Brain microvascular endothelial cell (primary cell): Measurements from ENCODE around the gene EBF3.

Experiments
- DNase-seq: peaks from one replicate; pipeline ENCODE4 v3.0.0-alpha.2; 2020
- H3K27ac ChIP-seq: fragments of 250-450 bp; sonication (Bioruptor Pico); 2 replicates; pipeline ENCODE4 v1.5.1; 2020; ENCODE audit warnings: mild to moderate bottlenecking, moderate library complexity
- H3K27me3 ChIP-seq: fragments of 250-450 bp; sonication (Bioruptor Pico); replicated peaks from 2 replicates; pipeline ENCODE4 v1.5.1; 2020; ENCODE audit warnings: mild to moderate bottlenecking
- H3K36me3 ChIP-seq: fragments of 250-450 bp; sonication (Bioruptor Pico); replicated peaks from 2 replicates; pipeline ENCODE4 v1.5.1; 2020; ENCODE audit warnings: mild to moderate bottlenecking
- H3K4me3 ChIP-seq: 2 replicates; pipeline ENCODE4 v1.5.1; 2011; ENCODE audit warnings: low read depth, mild to moderate bottlenecking, control low read depth, low read length, moderate library complexity
- in situ Hi-C: cut with HindIII; loops from 2 replicates; pipeline ENCODE4 v1.10.0; 2017; ENCODE audit warnings: low sequenced_read_pairs, low pct_ligation_motif_present
- TF ChIP-seq, protein P1 (sequence below): IDR thresholded peaks from 2 replicates; pipeline ENCODE4 v1.5.1; 2011; ENCODE audit warnings: low read depth, mild to moderate bottlenecking, moderate library complexity, low read length, control low read depth, inconsistent platforms; ENCODE audit errors: missing control alignments

EBF3 gene

DNA sequence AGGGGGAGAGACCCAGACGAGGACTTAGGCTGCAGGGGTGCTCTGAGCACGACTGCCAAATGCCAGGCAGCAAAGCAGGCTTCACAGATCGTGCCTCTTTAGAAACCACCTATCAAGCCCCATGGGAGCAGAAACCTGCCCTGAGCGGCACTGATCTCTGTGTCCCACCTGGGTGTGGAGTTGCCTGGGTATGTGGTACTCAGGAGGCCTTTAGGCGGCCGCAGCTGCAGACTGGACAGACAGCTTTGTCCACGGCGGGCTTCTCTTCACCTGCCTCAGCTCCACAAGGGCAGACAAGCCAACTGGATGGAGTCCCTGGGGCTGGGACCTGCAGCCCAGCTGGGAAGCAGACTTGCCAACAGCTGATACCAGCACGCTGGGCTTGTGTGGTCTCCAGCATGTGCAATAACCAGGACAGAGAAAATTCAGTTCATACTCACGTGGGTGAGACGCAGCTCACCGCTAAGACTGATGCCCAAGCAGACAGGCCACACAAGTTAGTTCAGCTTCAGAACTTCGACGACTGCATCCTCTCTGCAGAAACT, 163.2 kb downstream of the EBF3 start:
- no peak overlapping the region for H3K4me3 ChIP-seq
- no peak for DNase-seq
- in situ Hi-C loops: no loop called here
- TF ChIP-seq, protein P1, sequence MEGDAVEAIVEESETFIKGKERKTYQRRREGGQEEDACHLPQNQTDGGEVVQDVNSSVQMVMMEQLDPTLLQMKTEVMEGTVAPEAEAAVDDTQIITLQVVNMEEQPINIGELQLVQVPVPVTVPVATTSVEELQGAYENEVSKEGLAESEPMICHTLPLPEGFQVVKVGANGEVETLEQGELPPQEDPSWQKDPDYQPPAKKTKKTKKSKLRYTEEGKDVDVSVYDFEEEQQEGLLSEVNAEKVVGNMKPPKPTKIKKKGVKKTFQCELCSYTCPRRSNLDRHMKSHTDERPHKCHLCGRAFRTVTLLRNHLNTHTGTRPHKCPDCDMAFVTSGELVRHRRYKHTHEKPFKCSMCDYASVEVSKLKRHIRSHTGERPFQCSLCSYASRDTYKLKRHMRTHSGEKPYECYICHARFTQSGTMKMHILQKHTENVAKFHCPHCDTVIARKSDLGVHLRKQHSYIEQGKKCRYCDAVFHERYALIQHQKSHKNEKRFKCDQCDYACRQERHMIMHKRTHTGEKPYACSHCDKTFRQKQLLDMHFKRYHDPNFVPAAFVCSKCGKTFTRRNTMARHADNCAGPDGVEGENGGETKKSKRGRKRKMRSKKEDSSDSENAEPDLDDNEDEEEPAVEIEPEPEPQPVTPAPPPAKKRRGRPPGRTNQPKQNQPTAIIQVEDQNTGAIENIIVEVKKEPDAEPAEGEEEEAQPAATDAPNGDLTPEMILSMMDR: no peak
- H3K27me3 ChIP-seq: no peaks in the 10 kb centered on the region
- no peaks in the 10 kb centered on the region for H3K36me3 ChIP-seq
- no peak overlapping the region for H3K27ac ChIP-seq

DNA sequence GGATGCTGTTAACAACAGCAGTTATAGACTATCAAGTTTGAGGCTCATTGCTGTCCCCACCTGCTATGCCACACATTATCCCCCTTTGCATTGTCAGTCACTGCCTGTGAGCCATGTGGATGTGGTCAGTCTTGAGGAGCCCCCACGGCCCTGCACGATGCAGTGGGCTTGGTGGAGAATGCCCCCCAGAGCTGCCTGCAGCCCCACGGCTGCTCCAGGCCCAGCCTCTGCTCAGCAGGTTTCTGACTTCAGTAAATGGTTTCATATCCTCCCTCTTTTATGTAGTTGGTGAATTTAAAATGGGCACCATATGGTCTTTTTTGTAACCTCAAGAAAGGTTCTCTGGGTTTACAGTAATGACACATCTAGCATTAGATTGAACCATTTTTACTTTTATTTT, 164.1 kb downstream of the EBF3 start:
- Histone ChIP-seq H3K4me3 (no peak overlapping the region), H3K27me3 (no peaks in the 10 kb centered on the region), H3K27ac (no peak overlapping the region), H3K36me3 (no peaks in the 10 kb centered on the region)
- in situ Hi-C loops: no loop called here
- DNase-seq: no peak
- TF ChIP-seq, protein P1: no peak

DNA sequence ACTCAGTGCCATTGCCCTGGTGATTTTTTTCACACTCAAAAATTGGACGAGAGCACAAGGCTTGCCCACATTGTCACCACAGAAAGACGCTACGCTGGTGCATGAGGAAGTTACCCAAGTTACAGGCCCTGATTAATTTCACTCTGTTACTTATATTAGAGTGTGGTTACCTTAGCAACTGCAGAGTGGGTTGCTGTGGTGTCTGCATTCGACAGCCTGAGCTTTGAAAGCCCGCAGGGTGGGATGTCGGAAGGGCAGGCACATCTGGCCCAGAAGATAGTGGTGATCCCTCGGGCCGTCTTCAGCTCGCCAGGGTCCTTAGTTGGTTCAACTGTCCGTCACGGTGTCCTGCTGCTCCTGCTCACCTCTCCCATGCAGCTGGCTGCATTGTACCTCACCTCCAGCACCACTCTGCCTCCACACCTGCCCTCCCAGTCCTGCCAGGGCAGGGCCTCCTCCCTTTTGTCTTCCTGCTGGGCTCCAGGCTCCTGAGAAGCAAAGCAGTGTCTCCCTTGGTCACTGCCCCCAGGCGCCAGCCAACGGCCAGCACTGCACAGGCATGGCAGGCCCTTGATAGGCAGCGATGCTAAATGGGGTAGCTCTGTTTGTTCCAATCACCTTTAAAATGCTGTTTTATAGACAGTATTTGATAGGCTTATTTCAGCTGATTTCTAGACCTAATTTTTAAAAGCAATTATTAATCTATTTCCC, 167.2 kb downstream of the EBF3 start:
- in situ Hi-C loops: no loop called here
- Histone ChIP-seq H3K4me3 (no peak overlapping the region), H3K36me3 (no peaks in the 10 kb centered on the region), H3K27me3 (no peaks in the 10 kb centered on the region), H3K27ac (no peak overlapping the region)
- TF ChIP-seq, protein P1: no peak
- no peak for DNase-seq

DNA sequence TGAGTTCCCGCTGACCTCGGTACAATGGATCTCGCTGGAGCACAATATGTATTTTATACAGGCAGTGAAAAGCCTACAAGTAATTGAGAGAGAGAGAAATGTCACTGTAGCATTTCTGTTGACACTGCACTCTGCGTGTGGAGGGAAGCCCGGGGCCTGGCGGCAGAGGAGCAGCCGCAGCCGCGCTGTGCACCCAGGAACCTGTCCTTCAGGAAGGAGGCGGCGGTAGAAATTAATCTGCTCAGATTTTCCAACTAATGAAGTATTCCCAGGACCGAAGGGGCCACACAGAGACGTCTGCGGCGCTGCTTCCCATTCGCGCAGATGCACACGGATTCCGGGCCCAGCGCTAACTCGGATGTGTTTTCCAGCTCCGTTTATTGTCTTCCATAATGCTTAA, 170.1 kb downstream of the EBF3 start:
- no peaks in the 10 kb centered on the region for H3K36me3 ChIP-seq
- H3K4me3 ChIP-seq: no peak overlapping the region
- in situ Hi-C loops: no loop called here
- no peaks in the 10 kb centered on the region for H3K27me3 ChIP-seq
- H3K27ac ChIP-seq: no peak overlapping the region
- DNase-seq: no peak
- TF ChIP-seq, protein P1: no peak

DNA sequence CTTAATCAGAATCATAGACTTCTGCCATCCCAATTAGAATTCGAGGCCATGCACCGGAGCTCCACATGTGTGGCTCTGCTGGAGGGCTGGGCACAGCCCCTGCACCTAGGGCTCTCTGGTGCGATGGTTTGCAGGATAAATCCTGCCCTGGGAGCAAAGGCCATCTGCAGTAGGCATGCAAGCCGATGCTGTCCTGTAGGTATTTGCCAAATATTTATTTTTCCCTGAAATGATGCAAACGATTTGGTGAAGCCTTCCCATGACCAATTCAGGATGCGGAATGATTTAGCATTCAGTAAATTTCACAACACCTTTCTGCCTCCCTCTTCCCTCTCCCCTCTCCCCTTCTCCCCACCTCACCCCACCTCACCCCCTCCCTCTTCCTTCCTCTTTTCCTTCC, 170.6 kb downstream of the EBF3 start:
- Histone ChIP-seq H3K27ac (no peak overlapping the region), H3K4me3 (no peak overlapping the region), H3K36me3 (no peaks in the 10 kb centered on the region), H3K27me3 (no peaks in the 10 kb centered on the region)
- DNase-seq: no peak
- TF ChIP-seq, protein P1: no peak
- in situ Hi-C loops: no loop called here

DNA sequence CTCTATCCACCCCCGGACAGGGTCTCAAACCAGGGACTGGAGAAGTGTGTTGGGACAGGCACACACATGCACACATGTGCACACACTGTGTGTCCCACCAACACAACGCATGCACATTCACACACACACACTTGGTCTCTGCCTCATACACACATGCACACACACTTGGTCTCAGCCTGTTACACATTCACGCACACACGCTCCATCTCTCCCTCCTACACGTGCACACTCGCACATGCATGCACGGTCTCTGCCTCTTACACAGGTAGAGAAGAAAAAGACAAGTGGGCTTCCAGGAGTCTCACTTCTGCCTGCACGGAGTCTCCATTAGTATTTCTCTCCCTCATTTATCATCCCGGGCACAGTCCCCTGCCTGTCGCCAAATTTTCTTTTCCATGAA, 171.2 kb downstream of the EBF3 start:
- no peak overlapping the region for H3K4me3 ChIP-seq
- no peak overlapping the region for H3K27ac ChIP-seq
- H3K36me3 ChIP-seq: no peaks in the 10 kb centered on the region
- TF ChIP-seq, protein P1: no peak
- in situ Hi-C loops: no loop called here
- H3K27me3 ChIP-seq: no peaks in the 10 kb centered on the region
- DNase-seq: no peak
